ENCODE results near the gene DOK5. TPM values are rescaled to one million over a fixed set of nuclear protein-coding genes. Genes with fewer than 3 reads are reported as not detected.

Gene DOK5
- total and polyA plus RNA-seq, 2 of the 8 experiments (the other 6 are each of a cell fraction or from before 2014, with no cell fraction given) = 8.9 to 15.0 TPM

GRCh38 chr20:54596651-54597050 is 121.3 kb downstream of the DOK5 start:
- Histone ChIP-seq H3K4me1 (replicated peaks in 1 of 4; ENCODE audit: control insufficient read depth in 3 of 4, insufficient read depth in 4 of 4, low read length in 3 of 4) (no peaks in the 10 kb centered on the region), H4K20me1 (replicated peaks in 1 of 2; ENCODE audit: control insufficient read depth in 1 of 2, insufficient read depth in 2 of 2, low read length in 2 of 2) (no peaks in the 10 kb centered on the region), H3K18ac (ENCODE audit: extremely low read depth, low read length) (no peak overlapping the region), H3K4me3 (ENCODE audit: extremely low read depth in 1 of 4, insufficient read depth in 2 of 4, low read depth in 3 of 4, low read length in 4 of 4) (no peak overlapping the region), H3K27me3 (replicated peaks in 1 of 4; ENCODE audit: control insufficient read depth in 3 of 4, extremely low read depth in 1 of 4, insufficient read depth in 3 of 4, low read length in 3 of 4) (no peaks in the 10 kb centered on the region), H3K4me2 (ENCODE audit: insufficient read depth in 1 of 2, low read depth in 2 of 2, low read length in 2 of 2) (no peak overlapping the region), H4K5ac (ENCODE audit: insufficient read length, low read depth, low read length) (no peak overlapping the region), H3K9ac (replicated peaks in 1 of 4; ENCODE audit: extremely low read depth in 1 of 4, low read depth in 3 of 4, low read length in 3 of 4) (no peak overlapping the region), H2AK5ac (ENCODE audit: low read depth, low read length) (no peak overlapping the region), H2BK20ac (ENCODE audit: low read length) (no peak overlapping the region), H2BK12ac (ENCODE audit: low read depth, low read length) (no peak overlapping the region), H2AFZ (ENCODE audit: low read length) (no peak overlapping the region), H3K23me2 (ENCODE audit: low read depth, low read length) (no peaks in the 10 kb centered on the region), H3K79me1 (ENCODE audit: low read depth, low read length) (no peaks in the 10 kb centered on the region), H3K27ac (ENCODE audit: low read depth, low read length) (no peak overlapping the region), H2BK120ac (replicated peaks; ENCODE audit: low read depth, low read length) (no peak overlapping the region), H3K14ac (ENCODE audit: insufficient read length) (no peak overlapping the region), H2BK5ac (ENCODE audit: low read depth, low read length) (no peak overlapping the region), H3K56ac (replicated peaks; ENCODE audit: insufficient read length, low read depth, low read length) (no peak overlapping the region), H3K9me3 (ENCODE audit: insufficient read depth in 2 of 2, low read depth in 1 of 2, low read length in 1 of 2) (peaks cover 0 to 5% of the 10 kb centered on the region in 2 experiments; a peak in 2 of 4 replicates), H3K36me3 (ENCODE audit: control insufficient read depth in 2 of 4, insufficient read depth in 4 of 4, low read length in 3 of 4) (no peaks in the 10 kb centered on the region), H3K4ac (replicated peaks; ENCODE audit: insufficient read length, low read depth, low read length) (no peak overlapping the region), H4K8ac (ENCODE audit: extremely low read depth, insufficient read depth, low read length) (no peak overlapping the region), H4K91ac (replicated peaks; ENCODE audit: insufficient read length, low read length) (no peak overlapping the region), H2BK15ac (ENCODE audit: low read length) (no peak overlapping the region), H3K79me2 (ENCODE audit: control insufficient read depth in 1 of 2, insufficient read depth in 2 of 2, low read length in 2 of 2) (no peaks in the 10 kb centered on the region), H3K23ac (ENCODE audit: insufficient read length) (no peak overlapping the region)
- ChIA-PET POLR2A (ENCODE audit: partially characterized antibody) (no interaction called here), CTCF (ENCODE audit: partially characterized antibody) (interaction anchor here (1.1 kb wide), 1 partner anchor 396 kb away, joined by 3 read pairs; no protein-coding TSS in a partner anchor)
- TF ChIP-seq SP2 (IDR thresholded peaks at IDR 0.05; ENCODE audit: low read length) = no peak
- TF ChIP-seq NRF1 (IDR thresholded peaks at IDR 0.05; ENCODE audit: low read depth, low read length) = no peak
- TF ChIP-seq ASH2L (IDR thresholded peaks at IDR 0.05; ENCODE audit: low read length) = no peak
- FAIRE-seq (no peak), DNase-seq (ENCODE audit: low read depth in 1 of 2, low spot score in 2 of 2) (no peak)
